Measurements from ENCODE around the gene ATP5MK.
A peak's percentile ranks its signal among the peaks of the same experiment; 100 is the strongest.
"Not testable (repeated sequence)": the region's sequence is repeated elsewhere in the genome, so short reads cannot be mapped to it uniquely, and the experiment has no call there.

Gene ATP5MK, protein sequence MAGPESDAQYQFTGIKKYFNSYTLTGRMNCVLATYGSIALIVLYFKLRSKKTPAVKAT

DNA sequence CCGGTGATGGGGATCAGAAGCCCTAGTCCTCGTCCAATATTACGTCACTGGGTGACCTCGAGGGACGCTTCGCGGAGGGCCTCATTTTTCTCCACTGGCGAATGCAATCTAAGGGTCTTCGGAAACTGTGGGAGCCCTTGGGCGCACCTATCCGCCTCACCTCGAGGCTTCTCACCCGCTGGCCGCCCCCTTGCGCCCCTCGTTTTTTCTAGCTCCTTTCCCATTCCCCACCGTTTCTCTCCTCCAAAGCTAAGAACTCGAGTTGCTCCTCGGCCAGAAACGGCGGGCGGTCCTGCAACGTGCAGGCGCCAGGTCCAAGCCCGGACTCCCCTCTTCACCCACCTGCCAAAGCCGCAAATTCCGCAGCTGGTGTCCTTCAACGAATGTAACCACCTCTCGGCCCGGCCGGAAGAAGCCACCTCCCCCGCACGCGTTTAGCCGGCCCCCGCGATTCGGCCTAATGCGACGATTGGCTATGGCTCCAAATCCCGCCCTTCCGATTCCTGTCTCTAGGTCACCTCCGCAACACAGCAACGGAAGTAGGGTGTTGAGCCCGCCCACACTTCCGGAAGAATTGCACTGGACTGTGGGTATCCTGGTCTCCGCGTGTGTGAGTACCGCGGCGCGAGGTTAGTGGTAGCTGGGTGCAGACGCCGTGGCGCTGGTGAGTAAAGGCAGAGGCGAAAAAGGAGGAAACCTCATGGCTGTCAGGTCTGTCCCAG lies at the start of gene ATP5MK, which contains the start of gene PDCD11:
Gene ATP5MK, minus strand, starts transcription at position 409 of the 722 bp plus-strand sequence. CDS start 4,018 bp downstream, outside the sequence.
Gene PDCD11, plus strand, starts transcription at position 560 of the 722 bp plus-strand sequence. CDS start 1,801 bp downstream, outside the sequence.
- peak; percentile 92 to 97 (median 96) for DNase-seq (ENCODE audit: low read depth in 3 of 3)

DNA sequence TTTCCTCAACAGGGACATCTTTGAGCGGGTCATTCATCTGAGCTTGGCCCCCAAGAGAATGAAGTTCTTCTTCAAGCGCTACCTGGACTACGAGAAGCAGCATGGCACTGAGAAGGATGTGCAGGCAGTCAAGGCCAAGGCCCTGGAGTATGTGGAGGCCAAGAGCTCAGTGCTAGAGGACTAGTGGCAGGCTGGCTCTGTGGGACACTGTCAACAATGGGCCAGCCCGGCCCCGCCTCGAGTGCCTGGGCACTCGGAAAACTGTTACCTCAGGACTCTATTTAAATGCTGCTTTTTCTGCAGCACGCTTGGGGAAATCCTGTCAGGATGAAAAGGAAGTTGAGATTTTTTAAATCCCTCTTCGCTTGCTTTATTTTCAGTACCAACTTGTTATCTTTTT lies 49.1 kb upstream of the ATP5MK start:
- no peak for DNase-seq (ENCODE audit: low read depth in 3 of 3)

DNA sequence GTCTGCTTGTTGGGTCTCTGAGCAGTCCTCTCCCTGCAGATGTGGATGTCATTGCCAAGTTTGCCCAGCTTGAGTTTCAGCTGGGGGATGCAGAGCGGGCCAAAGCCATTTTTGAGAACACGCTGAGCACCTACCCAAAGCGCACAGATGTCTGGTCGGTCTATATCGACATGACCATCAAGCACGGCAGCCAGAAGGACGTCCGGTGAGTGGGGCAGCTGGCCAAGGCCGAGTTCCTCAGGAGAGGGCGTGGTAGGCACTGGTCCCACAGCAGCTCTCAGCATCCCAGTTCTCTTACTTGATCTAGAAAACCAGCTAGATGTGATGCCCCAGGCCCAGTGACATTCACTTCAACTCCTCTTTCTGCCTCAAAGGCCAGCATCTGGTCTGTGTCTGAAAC lies 48.2 kb upstream of the ATP5MK start:
- no peak for DNase-seq (ENCODE audit: low read depth in 3 of 3)

DNA sequence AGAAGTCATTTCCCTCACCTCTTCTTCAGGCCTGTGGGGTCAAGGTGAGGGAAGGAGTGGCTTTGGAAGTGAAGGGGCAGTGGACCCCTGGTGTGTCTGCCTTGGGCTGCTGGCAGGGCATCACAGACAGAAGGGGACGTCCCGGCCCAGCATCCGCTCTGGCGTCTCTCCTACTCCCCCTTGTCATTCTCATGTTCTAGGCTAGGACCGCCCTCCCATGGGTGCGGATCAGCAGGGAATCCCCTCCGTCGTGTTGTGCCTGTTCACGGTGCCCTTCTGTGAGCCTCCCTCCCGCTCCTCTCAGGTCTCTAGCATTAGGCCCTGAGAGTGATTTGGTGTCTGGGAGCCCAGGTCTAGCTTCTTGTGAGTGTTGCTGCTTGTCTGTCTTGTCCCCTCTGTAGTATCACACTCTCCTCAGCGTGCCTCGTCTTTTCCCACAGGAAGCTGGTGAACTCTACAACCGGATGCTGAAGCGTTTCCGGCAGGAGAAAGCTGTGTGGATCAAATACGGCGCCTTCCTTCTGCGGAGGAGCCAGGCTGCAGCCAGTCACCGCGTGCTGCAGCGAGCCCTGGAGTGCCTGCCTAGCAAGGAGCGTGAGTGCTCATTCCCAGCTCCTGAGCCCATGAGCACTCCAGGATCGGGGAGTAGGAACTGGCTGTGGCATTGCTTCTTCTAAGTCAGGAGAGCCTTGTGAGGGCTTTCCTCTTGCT lies 47.4 kb upstream of the ATP5MK start:
- DNase-seq (ENCODE audit: low read depth in 3 of 3): no peak

DNA sequence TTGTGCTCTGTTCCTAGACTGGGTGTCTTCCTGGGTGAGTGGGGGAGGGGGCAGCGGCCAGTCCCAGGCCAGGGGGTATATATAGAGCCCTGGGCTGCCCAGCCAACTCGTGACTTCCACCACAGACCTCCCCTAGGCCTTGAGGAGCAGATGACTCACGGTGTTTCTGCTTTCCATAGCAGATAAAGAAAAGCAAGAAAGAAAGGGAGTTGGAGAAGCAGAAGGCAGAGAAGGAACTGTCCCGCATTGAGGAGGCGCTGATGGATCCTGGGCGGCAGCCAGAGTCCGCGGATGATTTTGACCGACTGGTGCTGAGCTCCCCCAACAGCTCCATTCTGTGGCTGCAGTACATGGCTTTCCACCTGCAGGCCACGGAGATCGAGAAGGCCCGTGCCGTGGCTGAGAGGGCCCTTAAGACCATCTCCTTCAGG lies 45.8 kb upstream of the ATP5MK start:
- no peak for DNase-seq (ENCODE audit: low read depth in 3 of 3)

DNA sequence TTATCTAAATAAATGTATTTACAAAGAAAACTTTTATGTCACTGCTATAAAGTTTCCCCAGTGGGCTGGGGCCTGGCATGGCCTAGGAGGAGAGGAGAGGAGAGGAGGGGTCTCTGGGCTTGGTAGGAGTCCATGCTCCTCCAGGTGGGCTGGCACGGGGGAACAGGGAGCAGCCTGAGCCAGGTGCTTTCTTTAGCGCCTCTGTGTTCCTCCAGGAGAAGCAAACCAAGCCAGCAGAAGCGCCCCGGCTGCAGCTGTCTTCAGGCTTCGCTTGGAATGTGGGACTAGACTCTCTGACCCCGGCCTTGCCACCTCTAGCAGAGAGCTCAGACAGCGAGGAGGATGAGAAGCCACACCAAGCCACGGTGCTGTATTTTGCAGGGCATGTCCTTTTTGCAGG lies 45.3 kb upstream of the ATP5MK start:
- DNase-seq (ENCODE audit: low read depth in 3 of 3): no peak

DNA sequence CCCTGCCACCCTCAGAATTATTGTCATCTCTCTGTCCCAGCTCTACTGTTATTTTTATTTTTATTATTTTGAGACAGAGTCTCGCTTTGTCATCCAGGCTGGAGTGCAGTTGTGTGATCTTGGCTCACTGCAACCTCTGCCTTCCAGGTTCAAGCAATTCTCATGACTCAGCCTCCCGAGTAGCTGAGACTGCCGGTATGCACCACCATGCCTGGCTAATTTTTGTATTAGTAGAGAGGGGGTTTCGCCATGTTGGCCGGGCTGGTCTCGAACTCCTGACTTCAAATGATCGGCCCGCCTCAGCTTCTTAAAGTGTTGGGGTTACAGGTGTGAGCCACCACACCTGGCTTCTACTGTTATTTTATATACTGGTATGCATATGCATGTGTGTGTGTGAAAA lies 44.9 kb upstream of the ATP5MK start:
- no peak for DNase-seq (ENCODE audit: low read depth in 3 of 3)

DNA sequence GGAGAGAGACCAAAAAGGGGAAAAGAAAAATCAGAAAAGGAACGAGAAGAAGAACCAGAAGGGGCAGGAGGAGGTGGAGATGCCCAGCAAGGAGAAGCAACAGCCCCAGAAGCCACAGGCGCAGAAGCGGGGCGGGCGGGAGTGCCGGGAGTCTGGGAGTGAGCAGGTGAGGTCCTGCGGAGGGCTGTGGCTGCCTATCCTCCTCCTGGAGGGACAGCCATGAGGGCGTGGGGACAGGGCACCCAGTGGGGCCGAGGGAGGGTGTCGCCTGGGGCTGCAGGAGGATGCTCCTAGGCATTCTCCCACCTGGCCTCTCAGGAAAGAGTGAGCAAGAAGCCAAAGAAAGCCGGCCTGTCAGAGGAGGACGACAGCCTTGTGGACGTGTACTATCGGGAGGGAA lies 44.1 kb upstream of the ATP5MK start:
- no peak for DNase-seq (ENCODE audit: low read depth in 3 of 3)

DNA sequence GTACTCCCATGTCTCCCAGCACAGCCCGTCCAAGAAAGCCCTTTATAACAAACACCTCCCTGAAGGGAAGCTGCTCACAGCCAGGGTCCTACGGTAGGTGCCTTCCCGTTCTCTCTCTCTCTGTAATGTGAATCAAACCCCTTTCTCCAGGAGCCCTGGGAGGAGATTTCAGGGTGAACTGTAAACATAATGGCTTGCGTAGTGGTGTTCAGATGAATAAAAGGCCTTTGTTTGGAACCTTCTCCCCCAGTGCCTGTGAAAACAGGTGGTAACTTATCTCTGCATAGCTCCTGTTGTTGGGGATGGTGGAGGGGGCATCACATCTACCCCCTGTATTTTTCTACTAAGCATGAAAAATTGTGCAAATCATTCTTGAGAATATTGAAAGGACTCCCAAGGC lies 43.5 kb upstream of the ATP5MK start:
- DNase-seq (ENCODE audit: low read depth in 3 of 3): no peak

DNA sequence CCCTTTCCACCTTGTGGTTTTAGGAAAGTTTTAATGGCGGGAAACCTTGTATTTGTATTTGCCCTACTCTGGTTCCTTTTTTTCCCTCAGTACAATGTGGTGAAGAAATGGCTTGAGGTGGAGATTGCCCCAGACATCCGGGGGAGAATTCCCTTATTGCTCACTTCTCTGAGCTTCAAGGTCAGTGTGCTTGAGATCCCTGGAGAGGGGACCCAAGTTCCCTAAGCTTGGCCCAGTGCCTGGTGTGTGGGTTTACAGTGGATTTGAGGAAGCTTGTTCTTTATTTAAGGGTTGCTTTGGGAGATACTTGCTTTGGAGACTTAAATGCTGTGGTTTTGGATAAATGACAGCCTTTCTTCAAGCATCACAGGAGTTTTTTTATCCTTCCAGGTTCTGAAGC lies 37.6 kb upstream of the ATP5MK start:
- no peak for DNase-seq (ENCODE audit: low read depth in 3 of 3)

DNA sequence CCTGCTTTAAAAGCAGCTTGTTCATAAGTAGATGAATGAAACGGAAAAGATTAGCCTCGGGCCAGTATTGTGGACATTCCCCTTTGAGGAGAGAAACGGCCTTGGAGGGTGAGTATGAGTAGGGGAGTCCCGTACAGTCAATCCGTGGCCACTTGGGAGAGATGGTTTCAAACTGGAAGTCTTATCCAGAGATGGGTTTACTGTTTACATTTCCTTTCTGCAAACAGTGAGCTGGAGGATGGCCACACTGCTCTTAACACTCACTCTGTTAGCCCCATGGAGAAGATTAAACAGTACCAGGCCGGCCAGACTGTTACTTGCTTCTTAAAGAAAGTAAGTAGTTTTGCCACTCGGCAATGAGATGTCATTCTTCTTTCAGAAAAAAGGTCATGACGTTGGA lies 35.6 kb upstream of the ATP5MK start:
- DNase-seq (ENCODE audit: low read depth in 3 of 3): no peak

DNA sequence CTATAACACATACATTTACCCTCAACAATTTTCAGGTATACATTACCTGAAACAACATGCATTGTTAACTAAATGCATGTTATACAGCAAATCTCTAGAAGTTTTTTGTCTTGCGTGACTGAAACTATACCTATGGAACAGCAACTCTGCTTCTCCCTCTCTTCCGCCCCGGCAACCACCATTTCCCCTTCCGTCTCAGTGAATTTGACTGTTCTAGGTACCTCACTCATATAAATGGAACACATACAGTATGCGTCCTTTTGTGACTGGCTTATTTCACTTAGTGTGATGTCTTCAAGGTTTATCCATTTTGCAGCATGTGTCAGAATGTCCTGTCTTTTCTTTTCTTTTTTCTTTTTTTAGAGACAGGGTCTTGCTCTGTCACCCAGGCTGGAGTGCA lies 33.4 kb upstream of the ATP5MK start:
- no peak for DNase-seq (ENCODE audit: low read depth in 3 of 3)

DNA sequence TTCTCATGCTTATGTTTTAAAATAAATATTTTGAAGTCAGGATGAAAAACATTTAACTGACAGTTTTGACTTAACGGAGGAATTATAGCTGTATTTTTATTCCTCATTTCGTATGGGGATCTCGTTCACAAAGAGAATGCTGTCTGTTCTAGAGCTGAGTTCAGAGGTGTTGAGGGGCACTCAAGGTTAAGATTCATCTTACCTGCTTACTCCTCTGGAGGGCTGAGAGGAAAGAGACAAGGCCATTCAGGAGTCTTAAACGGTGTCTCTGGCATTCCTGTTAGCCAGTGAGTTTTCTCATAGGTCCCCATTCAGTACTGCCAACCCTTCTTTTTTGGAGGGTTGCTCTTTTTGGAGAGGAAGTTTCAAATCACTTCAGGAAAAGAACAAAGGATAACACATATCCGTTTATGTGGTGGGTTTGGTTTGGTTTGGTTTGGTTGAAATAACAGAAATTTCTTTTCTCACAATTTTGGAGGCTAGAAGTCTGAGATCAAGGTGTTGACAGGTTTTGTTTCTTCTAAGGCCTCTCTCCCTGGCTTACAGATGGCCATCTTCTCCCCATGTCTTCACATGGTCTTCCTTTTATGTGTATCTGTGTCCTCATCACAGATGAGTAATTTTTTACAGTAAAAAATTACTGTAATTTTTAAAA lies 32.8 kb upstream of the ATP5MK start:
- DNase-seq (ENCODE audit: low read depth in 3 of 3): no peak

DNA sequence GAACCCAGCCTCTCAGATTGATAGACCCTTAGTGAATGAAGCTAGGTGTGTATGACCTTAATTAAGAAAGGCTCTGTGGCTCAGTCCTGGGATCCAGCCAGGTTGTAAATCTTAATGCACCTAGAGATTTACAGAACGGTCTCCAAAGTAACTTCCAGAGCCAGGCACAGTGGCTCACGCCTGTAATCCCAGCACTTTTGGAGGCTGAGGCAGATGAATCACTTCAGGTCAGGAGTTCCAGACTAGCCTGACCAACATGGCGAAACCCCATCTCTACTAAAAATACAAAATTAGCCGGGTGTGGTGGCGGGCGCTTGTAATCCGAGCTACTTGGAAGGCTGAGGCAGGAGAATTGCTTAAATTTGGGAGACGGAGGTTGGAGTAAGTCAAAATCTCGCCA lies 31.6 kb upstream of the ATP5MK start:
- DNase-seq (ENCODE audit: low read depth in 3 of 3): no peak

DNA sequence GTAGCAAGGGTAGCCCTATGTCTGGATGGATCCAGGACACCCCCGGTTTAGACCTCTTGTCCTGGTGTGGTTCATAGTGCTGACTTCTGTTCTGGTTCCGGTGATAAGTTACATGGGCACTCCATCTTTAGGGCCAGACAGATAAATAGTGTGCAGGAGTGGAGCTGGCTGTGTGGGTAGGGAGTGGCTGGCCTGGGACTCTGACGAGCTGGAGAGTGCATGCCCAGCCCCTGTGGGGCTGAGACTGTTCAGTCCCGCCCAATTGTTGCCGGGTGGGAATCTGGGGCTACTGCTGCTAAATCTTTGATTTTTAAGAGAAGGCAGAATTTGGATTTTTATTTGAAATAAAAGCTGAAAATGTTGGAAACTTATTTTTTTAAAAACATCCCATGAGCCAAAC lies 27.5 kb upstream of the ATP5MK start:
- no peak for DNase-seq (ENCODE audit: low read depth in 3 of 3)

DNA sequence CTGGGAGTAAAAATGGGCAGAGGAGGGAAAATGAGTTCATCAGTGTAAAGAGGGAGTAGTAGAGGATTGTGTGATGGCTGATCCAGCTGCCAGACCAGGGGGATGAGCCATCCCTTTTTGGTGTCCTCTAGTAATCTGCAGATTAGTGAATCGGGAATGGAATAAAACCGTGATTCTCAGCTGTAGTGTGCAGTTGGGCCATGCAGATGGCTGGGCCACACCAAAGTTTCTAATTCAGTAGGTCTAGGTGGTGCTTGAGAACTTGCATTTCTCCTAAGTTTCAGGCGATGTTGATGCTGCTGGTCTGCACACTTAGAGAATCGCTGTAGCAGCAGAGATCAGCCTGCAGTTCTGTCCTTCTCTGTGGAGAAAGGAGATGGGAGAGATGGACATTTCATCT lies 22.8 kb upstream of the ATP5MK start:
- no peak for DNase-seq (ENCODE audit: low read depth in 3 of 3)

DNA sequence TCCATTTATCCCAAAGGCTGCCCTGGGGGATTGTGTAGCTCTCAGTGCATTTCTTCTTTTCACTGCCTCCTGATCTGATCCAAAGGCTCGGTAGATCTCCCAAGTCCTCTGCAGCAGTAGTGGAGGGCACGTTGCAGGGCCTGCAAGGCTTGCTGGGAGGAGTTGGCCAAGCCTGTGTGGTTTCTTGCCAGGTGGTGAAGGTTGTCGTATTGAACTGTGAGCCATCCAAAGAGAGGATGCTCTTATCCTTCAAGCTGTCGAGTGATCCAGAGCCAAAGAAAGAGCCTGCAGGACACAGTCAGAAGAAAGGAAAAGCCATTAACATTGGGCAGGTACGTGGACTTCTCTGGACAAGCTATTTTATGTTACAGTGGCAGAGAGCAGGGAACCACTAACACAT lies 21.3 kb upstream of the ATP5MK start:
- DNase-seq (ENCODE audit: low read depth in 3 of 3): no peak

DNA sequence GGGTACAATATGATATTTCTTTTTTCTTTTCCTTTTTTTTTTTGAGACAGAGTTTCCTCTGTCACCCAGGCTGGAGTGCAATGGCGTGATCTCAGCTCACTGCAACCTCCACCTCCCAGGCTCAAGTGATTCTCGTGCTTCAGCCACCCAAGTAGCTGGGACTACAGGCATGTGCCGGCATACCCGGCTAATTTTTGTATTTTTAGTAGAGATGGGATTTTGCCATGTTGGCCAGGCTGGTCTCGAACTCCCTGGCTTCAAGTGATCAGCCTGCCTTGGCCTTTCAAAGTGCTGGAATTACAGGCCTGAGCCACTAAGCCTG lies 20.8 kb upstream of the ATP5MK start:
- DNase-seq (ENCODE audit: low read depth in 3 of 3): not testable (repeated sequence)

DNA sequence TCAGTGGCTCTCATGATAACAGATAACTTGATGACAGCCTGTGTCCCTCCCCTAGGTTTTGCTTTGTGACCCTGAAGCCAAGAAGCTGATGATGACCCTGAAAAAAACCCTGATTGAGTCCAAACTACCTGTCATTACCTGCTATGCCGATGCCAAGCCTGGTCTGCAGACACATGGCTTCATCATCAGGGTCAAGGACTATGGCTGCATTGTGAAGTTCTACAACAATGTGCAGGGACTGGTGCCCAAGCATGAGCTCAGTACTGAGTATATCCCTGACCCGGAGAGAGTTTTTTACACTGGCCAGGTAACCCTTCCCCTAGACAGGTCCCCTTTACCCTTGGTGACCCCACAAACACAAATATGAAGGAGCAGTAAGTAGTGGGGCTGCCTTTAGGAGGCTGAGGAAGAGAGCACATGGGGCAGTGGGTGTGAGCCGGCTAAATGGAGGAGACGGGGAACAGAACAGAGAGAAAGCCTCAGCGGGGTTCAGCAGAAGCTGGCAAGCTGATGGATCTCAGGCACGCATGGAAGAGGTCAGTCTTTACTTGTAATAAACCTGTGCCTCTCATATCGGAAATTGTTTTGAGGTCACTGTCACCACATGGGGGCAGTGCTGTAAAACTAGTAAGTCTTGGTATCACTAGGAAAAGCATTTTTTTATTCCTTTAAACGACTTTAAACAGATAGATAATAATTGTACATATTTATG lies 20.3 kb upstream of the ATP5MK start:
- peak in 1 of 3 experiments; percentile 14 for DNase-seq (ENCODE audit: low read depth in 3 of 3)

DNA sequence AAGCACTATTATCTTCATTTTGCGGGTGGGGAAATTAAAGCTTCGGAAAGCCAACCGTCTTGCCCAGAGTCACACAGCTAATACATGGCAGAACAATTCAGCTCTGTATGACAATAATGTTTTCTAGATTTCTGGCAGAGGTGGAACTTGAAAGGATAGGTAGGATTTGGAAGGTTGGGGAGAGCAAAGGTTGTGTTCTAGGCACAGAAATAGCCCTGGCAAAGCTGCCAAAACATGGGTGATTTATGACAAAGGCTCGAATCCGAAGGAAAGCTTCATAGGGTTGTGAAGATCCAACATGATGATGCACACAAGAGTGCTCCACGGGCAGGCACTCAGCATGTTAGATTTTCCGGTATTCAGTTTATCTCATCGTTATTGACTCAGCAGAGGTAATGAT lies 19.3 kb upstream of the ATP5MK start:
- DNase-seq (ENCODE audit: low read depth in 3 of 3): no peak

DNA sequence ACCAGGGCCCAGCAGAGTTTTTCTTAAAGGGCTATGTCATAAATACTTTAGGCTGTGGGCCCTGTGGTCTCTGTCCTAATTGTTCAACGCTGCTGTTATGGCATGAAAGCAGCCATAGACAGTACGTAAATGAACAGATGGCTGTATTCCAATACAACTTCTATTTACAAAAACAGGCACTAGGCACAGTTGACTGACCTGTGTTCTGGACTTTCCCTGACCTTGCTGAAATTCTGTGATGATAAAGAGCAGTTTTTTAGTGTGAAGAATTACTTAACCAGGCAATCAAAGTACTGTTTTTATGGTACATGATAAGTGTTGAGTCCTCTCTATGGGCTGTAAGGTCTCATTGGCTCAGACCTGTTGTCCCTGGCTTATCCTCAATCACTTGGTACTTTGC lies 17.3 kb upstream of the ATP5MK start:
- no peak for DNase-seq (ENCODE audit: low read depth in 3 of 3)

DNA sequence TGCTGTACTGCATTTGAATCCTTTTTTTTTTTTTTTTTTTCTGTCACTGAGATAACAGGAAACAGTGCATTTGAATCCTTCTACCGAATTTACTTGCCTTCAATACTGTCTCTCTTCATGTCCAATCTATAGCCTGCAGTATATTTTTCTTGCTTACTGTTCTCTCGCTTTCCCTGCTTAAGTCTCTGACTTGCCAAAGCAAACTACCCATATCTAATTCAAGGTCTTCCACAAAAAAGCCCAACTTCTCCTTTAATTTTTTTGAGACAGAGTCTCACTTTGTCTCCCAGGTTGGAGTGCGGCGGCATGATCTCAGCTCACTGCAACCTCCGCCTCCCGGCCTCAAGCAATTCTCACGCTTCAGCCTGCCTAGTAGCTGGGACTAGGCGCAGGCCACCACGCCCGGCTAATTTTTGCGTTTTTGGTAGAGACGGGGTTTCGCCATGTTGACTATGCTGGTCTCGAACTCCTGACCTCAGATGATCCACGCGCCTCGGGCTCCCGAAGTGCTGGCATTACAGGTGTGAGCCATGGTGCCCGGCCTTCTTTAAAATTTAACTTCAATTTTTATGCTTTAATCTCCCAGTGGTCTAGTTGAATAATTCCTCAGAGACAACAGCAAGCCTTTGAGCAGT lies 1.0 kb upstream of the ATP5MK start:
- no peak for DNase-seq (ENCODE audit: low read depth in 3 of 3)

Data from stimulated activated CD4-positive, alpha-beta T cell treated with anti-CD3 and anti-CD28 coated beads, TNF-alpha, amount 100 ng/mL, for 24 hours (primary cell).